DMS114 treated with DMSO at 0.1 percent for 48 hours (cell line): ENCODE results near the gene DPH1.

ENCODE experiments used
- DNase-seq: peaks from one replicate; lab custom pipeline; 2025; ENCODE audit not compliant: unreplicated experiment; lab: John Stamatoyannopoulos, UW

The DPH1 gene

GRCh38 chr17:2060681-2061440, 30.9 kb downstream of the DPH1 start:
- no peak for DNase-seq

GRCh38 chr17:2061441-2061958, 31.5 kb downstream of the DPH1 start:
- DNase-seq = no peak

- no peak for DNase-seq
Observed at GRCh38 chr17:2062571-2063183, 32.7 kb downstream of the DPH1 start.

GRCh38 chr17:2063261-2064146, 33.6 kb downstream of the DPH1 start:
- no peak for DNase-seq

GRCh38 chr17:2064147-2064489, 34.2 kb downstream of the DPH1 start:
- no peak for DNase-seq

- DNase-seq = no peak
Observed at GRCh38 chr17:2064520-2064971, 34.6 kb downstream of the DPH1 start.

GRCh38 chr17:2064980-2065785, 35.2 kb downstream of the DPH1 start:
- DNase-seq = no peak

GRCh38 chr17:2065949-2066400, 36.0 kb downstream of the DPH1 start:
- no peak for DNase-seq

- no peak for DNase-seq
Observed at GRCh38 chr17:2067048-2067561, 37.2 kb downstream of the DPH1 start.

GRCh38 chr17:2067608-2068024, 37.7 kb downstream of the DPH1 start:
- no peak for DNase-seq

GRCh38 chr17:2068031-2068518, 38.1 kb downstream of the DPH1 start:
- no peak for DNase-seq

- DNase-seq = no peak
Observed at GRCh38 chr17:2068519-2069051, 38.6 kb downstream of the DPH1 start.

- DNase-seq = no peak
Observed at GRCh38 chr17:2070241-2071023, 40.5 kb downstream of the DPH1 start.

GRCh38 chr17:2071024-2071385, 41.1 kb downstream of the DPH1 start:
- no peak for DNase-seq

GRCh38 chr17:2071455-2072281, 41.7 kb downstream of the DPH1 start:
- DNase-seq = no peak

- DNase-seq = no peak
Observed at GRCh38 chr17:2074919-2075318, 45.0 kb downstream of the DPH1 start.

- DNase-seq = no peak
Observed at GRCh38 chr17:2075336-2076086, 45.6 kb downstream of the DPH1 start.
